H9 (cell line): ENCODE data around the gene SSTR3. TPM values are rescaled to one million over a fixed set of nuclear protein-coding genes. Genes with fewer than 3 reads are reported as not detected.

Experiments used
- DNase-seq: peaks from one replicate; pipeline ENCODE4 v3.0.0-alpha.2; 2017
- H2AFZ ChIP-seq: one replicate; pipeline ENCODE4 v1.6.1; 2013; ENCODE audit warnings: mild to moderate bottlenecking, low read length, control low read depth, moderate library complexity
- H2AK5ac ChIP-seq: 2 replicates; pipeline ENCODE4 v1.6.1; 2013; ENCODE audit warnings: low read length, control low read depth, mixed read lengths; ENCODE audit not compliant: insufficient read length
- H2BK120ac ChIP-seq: one replicate; pipeline ENCODE4 v1.6.1; 2013; ENCODE audit warnings: low read depth, mild to moderate bottlenecking, low read length, control low read depth, inconsistent platforms; ENCODE audit not compliant: poor library complexity, severe bottlenecking
- H2BK12ac ChIP-seq: 2 replicates; pipeline ENCODE4 v1.6.1; 2013; ENCODE audit warnings: low read length, control low read depth, mixed read lengths, low read depth; ENCODE audit not compliant: insufficient read length
- H2BK15ac ChIP-seq: 2 replicates; pipeline ENCODE4 v1.6.1; 2013; ENCODE audit warnings: low read depth, low read length, control low read depth
- H2BK20ac ChIP-seq: one replicate; pipeline ENCODE4 v1.6.1; 2013; ENCODE audit warnings: low read depth, mild to moderate bottlenecking, low read length, control low read depth, inconsistent platforms; ENCODE audit not compliant: poor library complexity, severe bottlenecking
- H2BK5ac ChIP-seq: 2 replicates; pipeline ENCODE4 v1.6.1; 2013; ENCODE audit warnings: low read length, control low read depth, mixed read lengths; ENCODE audit not compliant: insufficient read length
- H3K14ac ChIP-seq: 2 replicates; pipeline ENCODE4 v1.6.1; 2013; ENCODE audit warnings: low read length, control low read depth; ENCODE audit not compliant: insufficient read depth
- H3K18ac ChIP-seq: 2 replicates; pipeline ENCODE4 v1.6.1; 2013; ENCODE audit warnings: low read depth, mild to moderate bottlenecking, mixed read lengths, low read length, control low read depth; ENCODE audit not compliant: insufficient read length
- H3K23ac ChIP-seq: 2 replicates; pipeline ENCODE4 v1.6.1; 2013; ENCODE audit warnings: low read length, control low read depth, mixed read lengths, low read depth; ENCODE audit not compliant: insufficient read length
- H3K23me2 ChIP-seq: 2 replicates; pipeline ENCODE4 v1.6.1; 2013; ENCODE audit warnings: low read depth, mild to moderate bottlenecking, mixed read lengths, low read length, control low read depth; ENCODE audit not compliant: insufficient read length, poor library complexity, severe bottlenecking
- H3K27ac ChIP-seq: 2 replicates; pipeline ENCODE4 v1.5.1; 2013; ENCODE audit warnings: low read length, control low read depth, mixed read lengths, low read depth; ENCODE audit not compliant: insufficient read length
- H3K27me3 ChIP-seq: 2 replicates; pipeline ENCODE4 v1.6.1; 2013; ENCODE audit warnings: low read length, control low read depth, inconsistent platforms; ENCODE audit not compliant: insufficient read depth
- H3K4ac ChIP-seq: 2 replicates; pipeline ENCODE4 v1.6.1; 2013; ENCODE audit warnings: low read depth, mild to moderate bottlenecking, control low read depth, inconsistent platforms, low read length, moderate library complexity
- H3K4me1 ChIP-seq: 2 replicates; pipeline ENCODE4 v1.6.1; 2013; ENCODE audit warnings: low read length, control low read depth, inconsistent platforms; ENCODE audit not compliant: insufficient read depth
- H3K4me2 ChIP-seq: 2 replicates; pipeline ENCODE4 v1.6.1; 2013; ENCODE audit warnings: low read length, control low read depth, mixed read lengths; ENCODE audit not compliant: insufficient read length, insufficient read depth
- H3K56ac ChIP-seq: 2 replicates; pipeline ENCODE4 v1.6.1; 2013; ENCODE audit warnings: low read depth, mild to moderate bottlenecking, mixed read lengths, low read length, control low read depth; ENCODE audit not compliant: insufficient read length
- H3K79me1 ChIP-seq: 2 replicates; pipeline ENCODE4 v1.6.1; 2013; ENCODE audit warnings: low read depth, mild to moderate bottlenecking, moderate library complexity, low read length, control low read depth, inconsistent platforms; ENCODE audit not compliant: insufficient read depth, poor library complexity, severe bottlenecking
- H3K79me2 ChIP-seq: 2 replicates; pipeline ENCODE4 v1.6.1; 2013; ENCODE audit warnings: low read length, control low read depth, inconsistent platforms; ENCODE audit not compliant: insufficient read depth
- H3K9ac ChIP-seq: 2 replicates; pipeline ENCODE4 v1.6.1; 2013; ENCODE audit warnings: low read length, control low read depth, mixed read lengths; ENCODE audit not compliant: insufficient read length; ENCODE audit errors: extremely low read depth
- H3K9me3 ChIP-seq: one replicate; pipeline ENCODE4 v1.6.1; 2013; ENCODE audit warnings: low read depth, low read length, inconsistent platforms; ENCODE audit not compliant: control insufficient read depth
- H3T11ph ChIP-seq: one replicate; pipeline ENCODE4 v1.6.1; 2013; ENCODE audit warnings: mild to moderate bottlenecking, low read length, control low read depth, inconsistent platforms
- H4K20me1 ChIP-seq: one replicate; pipeline ENCODE4 v1.6.1; 2013; ENCODE audit not compliant: control insufficient read depth, insufficient read length, insufficient read depth
- H4K5ac ChIP-seq: 2 replicates; pipeline ENCODE4 v1.6.1; 2013; ENCODE audit warnings: low read depth, mild to moderate bottlenecking, mixed read lengths, low read length, control low read depth; ENCODE audit not compliant: insufficient read length
- H4K8ac ChIP-seq: replicated peaks from 2 replicates; pipeline ENCODE4 v1.6.1; 2013; ENCODE audit warnings: low read length, control low read depth, mixed read lengths, low read depth; ENCODE audit not compliant: insufficient read length
- H4K91ac ChIP-seq: 2 replicates; pipeline ENCODE4 v1.6.1; 2013; ENCODE audit warnings: low read depth, mild to moderate bottlenecking, moderate library complexity, mixed read lengths, low read length, control low read depth; ENCODE audit not compliant: insufficient read length
- H3K27ac Mint-ChIP-seq, 3 experiments: 2 replicates in 2 of 3; 3 replicates in 1 of 3; pipeline ENCODE4 v1.8.0; 2020 to 2021; ENCODE audit warnings: mixed read lengths in 3 of 3, mild to moderate bottlenecking in 1 of 3, moderate library complexity in 1 of 3
- H3K27me3 Mint-ChIP-seq: 2 replicates; pipeline ENCODE4 v1.8.0; 2021; ENCODE audit warnings: low read depth, mild to moderate bottlenecking, moderate library complexity, mixed read lengths
- H3K36me3 Mint-ChIP-seq, 3 experiments: 2 replicates in 2 of 3; 3 replicates in 1 of 3; pipeline ENCODE4 v1.8.0; 2020 to 2021; ENCODE audit warnings: low read depth in 3 of 3, mixed read lengths in 3 of 3; ENCODE audit not compliant: insufficient read depth in 1 of 3
- H3K4me1 Mint-ChIP-seq, 2 experiments: 2 replicates each; pipeline ENCODE4 v1.8.0; 2020; ENCODE audit warnings: mixed read lengths in 2 of 2
- H3K4me3 Mint-ChIP-seq, 2 experiments: 2 replicates in 1 of 2; 3 replicates in 1 of 2; pipeline ENCODE4 v1.8.0; 2020 to 2021; ENCODE audit warnings: mild to moderate bottlenecking in 2 of 2, mixed read lengths in 2 of 2, moderate library complexity in 1 of 2
- H3K9me3 Mint-ChIP-seq, 2 experiments: 2 replicates in 1 of 2; 3 replicates in 1 of 2; pipeline ENCODE4 v1.8.0; 2020; ENCODE audit warnings: mild to moderate bottlenecking in 2 of 2, mixed read lengths in 2 of 2, moderate library complexity in 1 of 2
- CTCF ChIP-seq: fragments of 200-600 bp; sonication (generic); conservative IDR thresholded peaks from 3 replicates; pipeline ENCODE4 v1.8.0; 2021; ENCODE audit warnings: antibody characterized with exemption, mild to moderate bottlenecking
- WGBS: extraction: QIAGEN DNeasy Blood & Tissue Kit; methylation state at CpG from one replicate; pipeline ENCODE4 v1.1.7; 2013; ENCODE audit warnings: missing lambda C conversion rate, low lambda C conversion rate, mixed read lengths; ENCODE audit not compliant: insufficient read length; ENCODE audit errors: extremely low coverage; 5-methylcytosine and 5-hydroxymethylcytosine counted together
- total RNA-seq: library from RNA; stranded (reverse); gene quantifications from 2 replicates; pipeline ENCODE4 v1.2.1, GENCODE V29; 2021

SSTR3 gene
- total RNA-seq, 1 experiment from 2014 or later, result 0.68 TPM

GRCh38 chr22:37206841-37207821, 5.1 kb downstream of the SSTR3 start:
- no peak overlapping the region for H2AK5ac ChIP-seq
- H4K20me1 ChIP-seq, result no peaks in the 10 kb centered on the region
- Mint-ChIP-seq H3K9me3 (no peaks in the 10 kb centered on the region), H3K36me3 (no peaks in the 10 kb centered on the region), H3K4me1 (peaks cover 7 to 24% of the 10 kb centered on the region in 2 experiments), H3K4me3 (no peak overlapping the region), H3K27ac (no peak overlapping the region), H3K27me3 (peaks cover 23% of the 10 kb centered on the region)
- no peak overlapping the region for H3K4ac ChIP-seq
- no peak overlapping the region for H3K18ac ChIP-seq
- H3K9ac ChIP-seq, result no peak overlapping the region
- no peaks in the 10 kb centered on the region for H3K79me1 ChIP-seq
- H2AFZ ChIP-seq, result no peak overlapping the region
- H3K23ac ChIP-seq, result no peak overlapping the region
- no peak overlapping the region for H4K91ac ChIP-seq
- no peak overlapping the region for H3T11ph ChIP-seq
- H3K79me2 ChIP-seq, result no peaks in the 10 kb centered on the region
- WGBS, result no CpG with 5 or more reads among the region's 71 CpGs
- no peaks in the 10 kb centered on the region for H3K4me1 ChIP-seq
- no peak overlapping the region for H2BK12ac ChIP-seq
- no peak overlapping the region for H2BK15ac ChIP-seq
- no peak overlapping the region for H4K8ac ChIP-seq
- H3K27ac ChIP-seq, result no peak overlapping the region
- H3K14ac ChIP-seq, result no peak overlapping the region; the same call in 1 of the 2 replicates
- H2BK20ac ChIP-seq, result no peak overlapping the region
- H2BK5ac ChIP-seq, result no peak overlapping the region
- no peak overlapping the region for H3K56ac ChIP-seq
- no peaks in the 10 kb centered on the region for H3K23me2 ChIP-seq
- no peak overlapping the region for H2BK120ac ChIP-seq
- TF ChIP-seq CTCF, result no peak
- H3K9me3 ChIP-seq, result no peaks in the 10 kb centered on the region
- DNase-seq, result no peak
- H3K27me3 ChIP-seq, result no peaks in the 10 kb centered on the region
- no peak overlapping the region for H4K5ac ChIP-seq
- H3K4me2 ChIP-seq, result no peak overlapping the region
